ENCODE data around the gene CORO1A. TPM values are rescaled to one million over a fixed set of nuclear protein-coding genes. Genes with fewer than 3 reads are reported as not detected.

The CORO1A gene
- total and polyA plus RNA-seq, 12 donors: 3.3 to 54.6 (median 7.3) TPM

GRCh38 chr16:30143347-30143702 lies 40.1 kb upstream of the CORO1A start:
- TF ChIP-seq CTCF (IDR thresholded peaks at IDR 0.05): no peak
- H3K36me3 ChIP-seq: no peaks in the 10 kb centered on the region
- ATAC-seq (no peak), DNase-seq (no peak)
- intact Hi-C loops (cut with DNase I): no loop called here
- no peaks in the 10 kb centered on the region for H3K9me3 ChIP-seq
- peaks cover 0 to 21% (median 0%) of the 10 kb centered on the region in 9 donors for H3K4me1 ChIP-seq
- no peak overlapping the region for H3K4me3 ChIP-seq
- H3K27ac ChIP-seq: no peak overlapping the region
- H3K27me3 ChIP-seq: no peaks in the 10 kb centered on the region
- WGBS, 2 donors: 57 to 65% methylated on average over 2 of the region's 2 CpGs

GRCh38 chr16:30144017-30144416 lies 39.4 kb upstream of the CORO1A start:
- intact Hi-C loops (cut with DNase I): no loop called here
- peaks cover 0 to 22% (median 0%) of the 10 kb centered on the region in 9 donors for H3K4me1 ChIP-seq
- H3K36me3 ChIP-seq: no peaks in the 10 kb centered on the region
- no peak for TF ChIP-seq CTCF (IDR thresholded peaks at IDR 0.05)
- peaks cover 0 to 6% (median 4%) of the 10 kb centered on the region in 11 donors for H3K9me3 ChIP-seq
- DNase-seq (no peak), ATAC-seq (no peak)
- no peaks in the 10 kb centered on the region for H3K27me3 ChIP-seq
- no peak overlapping the region for H3K27ac ChIP-seq
- no peak overlapping the region for H3K4me3 ChIP-seq

DNA sequence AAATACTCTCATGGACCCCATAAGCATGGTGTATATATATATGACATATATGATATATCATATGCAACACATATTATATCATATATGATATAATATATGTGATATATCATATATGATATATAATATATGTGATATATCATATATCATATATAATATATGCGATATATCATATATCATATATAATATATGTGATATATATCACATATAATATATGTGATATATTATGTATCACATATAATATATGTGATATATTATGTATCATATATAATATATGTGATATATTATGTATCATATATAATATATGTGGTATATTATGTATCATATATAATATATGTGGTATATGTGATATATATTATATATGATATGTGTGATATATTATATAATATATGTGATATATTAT lies 38.5 kb upstream of the CORO1A start:
- H3K27me3 ChIP-seq: no peaks in the 10 kb centered on the region
- peaks cover 0 to 20% (median 0%) of the 10 kb centered on the region in 9 donors for H3K4me1 ChIP-seq
- H3K27ac ChIP-seq: no peak overlapping the region
- TF ChIP-seq CTCF (IDR thresholded peaks at IDR 0.05): no peak
- no peaks in the 10 kb centered on the region for H3K36me3 ChIP-seq
- DNase-seq: no peak
- intact Hi-C loops (cut with DNase I): no loop called here
- no peak for ATAC-seq
- no peak overlapping the region for H3K4me3 ChIP-seq
- WGBS, 2 donors: 51 to 96% methylated on average over 1 of the region's 1 CpG
- peaks cover 0 to 15% (median 4%) of the 10 kb centered on the region in 11 donors for H3K9me3 ChIP-seq

DNA sequence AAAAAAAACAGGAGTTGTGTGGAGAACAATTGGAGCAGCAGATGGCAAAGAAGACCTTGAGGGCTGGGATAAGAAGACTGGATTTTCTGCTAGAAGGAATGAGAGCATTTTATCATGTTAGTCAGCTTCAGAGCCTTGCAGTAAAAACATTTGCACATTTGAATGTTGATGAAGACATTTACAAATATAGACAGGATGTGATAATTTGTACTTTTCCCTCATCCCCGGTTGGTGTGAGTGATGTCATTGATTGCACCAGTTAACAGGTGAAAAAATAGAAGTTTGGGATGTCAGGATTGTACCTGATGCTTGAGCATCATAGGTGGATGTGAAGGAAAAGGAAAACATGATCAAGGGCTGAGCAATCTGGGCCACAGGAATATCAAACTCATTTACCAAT lies 37.7 kb upstream of the CORO1A start:
- peaks cover 0 to 19% (median 4%) of the 10 kb centered on the region in 11 donors for H3K9me3 ChIP-seq
- no peak overlapping the region for H3K27ac ChIP-seq
- no peaks in the 10 kb centered on the region for H3K27me3 ChIP-seq
- DNase-seq: no peak
- peaks cover 0 to 17% (median 0%) of the 10 kb centered on the region in 9 donors for H3K4me1 ChIP-seq
- H3K36me3 ChIP-seq: no peaks in the 10 kb centered on the region
- intact Hi-C loops (cut with DNase I): no loop called here
- WGBS, 2 donors: 46 to 58% methylated on average over 1 of the region's 1 CpG
- no peak overlapping the region for H3K4me3 ChIP-seq
- TF ChIP-seq CTCF (IDR thresholded peaks at IDR 0.05): no peak
- no peak for ATAC-seq
